Peyer's patch (tissue), 4 donors: Measurements from ENCODE around the gene ITGAD.

Experiments used
- POLR2A ChIP-seq, 2 donors: fragments of 450-650 bp; IDR thresholded peaks; one replicate each; pipeline ENCODE4 v1.5.1; 2017; ENCODE audit warnings: antibody characterized with exemption in 2 of 2, mild to moderate bottlenecking in 2 of 2, moderate library complexity in 2 of 2
- TF ChIP-seq, protein P1 (sequence below), 6 experiments: fragments of 450-650 bp in 4 of 6; fragments of 200-600 bp in 2 of 6; sonication (generic) in 1 of 6; IDR thresholded peaks; one replicate each; pipeline ENCODE4 v1.5.1; 2017 to 2019; ENCODE audit warnings: antibody characterized with exemption in 6 of 6, mild to moderate bottlenecking in 3 of 6, moderate library complexity in 1 of 6

DNA sequence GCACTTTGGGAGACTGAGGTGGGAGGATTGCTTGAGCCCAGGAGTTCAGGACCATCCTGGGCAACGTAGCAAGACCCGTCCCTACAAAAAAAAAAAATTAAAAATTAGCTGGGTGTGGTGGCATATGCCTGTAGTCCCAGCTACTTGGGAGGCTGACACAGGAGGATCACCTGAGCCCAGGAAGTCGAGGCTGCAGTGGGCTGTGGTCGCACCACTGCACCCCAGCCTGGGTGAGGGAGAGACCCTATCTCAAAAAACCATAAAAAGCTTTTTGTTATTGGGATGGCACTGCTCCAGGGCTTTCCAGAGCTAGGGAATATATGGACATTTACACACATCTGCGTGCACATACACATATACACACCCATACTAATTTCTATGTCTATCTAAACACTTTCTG lies 58.1 kb downstream of the ITGAD start:
- TF ChIP-seq, protein P1, sequence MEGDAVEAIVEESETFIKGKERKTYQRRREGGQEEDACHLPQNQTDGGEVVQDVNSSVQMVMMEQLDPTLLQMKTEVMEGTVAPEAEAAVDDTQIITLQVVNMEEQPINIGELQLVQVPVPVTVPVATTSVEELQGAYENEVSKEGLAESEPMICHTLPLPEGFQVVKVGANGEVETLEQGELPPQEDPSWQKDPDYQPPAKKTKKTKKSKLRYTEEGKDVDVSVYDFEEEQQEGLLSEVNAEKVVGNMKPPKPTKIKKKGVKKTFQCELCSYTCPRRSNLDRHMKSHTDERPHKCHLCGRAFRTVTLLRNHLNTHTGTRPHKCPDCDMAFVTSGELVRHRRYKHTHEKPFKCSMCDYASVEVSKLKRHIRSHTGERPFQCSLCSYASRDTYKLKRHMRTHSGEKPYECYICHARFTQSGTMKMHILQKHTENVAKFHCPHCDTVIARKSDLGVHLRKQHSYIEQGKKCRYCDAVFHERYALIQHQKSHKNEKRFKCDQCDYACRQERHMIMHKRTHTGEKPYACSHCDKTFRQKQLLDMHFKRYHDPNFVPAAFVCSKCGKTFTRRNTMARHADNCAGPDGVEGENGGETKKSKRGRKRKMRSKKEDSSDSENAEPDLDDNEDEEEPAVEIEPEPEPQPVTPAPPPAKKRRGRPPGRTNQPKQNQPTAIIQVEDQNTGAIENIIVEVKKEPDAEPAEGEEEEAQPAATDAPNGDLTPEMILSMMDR (IDR thresholded peaks at IDR 0.05): no peak
- no peak for TF ChIP-seq POLR2A (IDR thresholded peaks at IDR 0.05)
